ENCODE results near the gene CCDC61.

CCDC61 gene

GRCh38 chr19:46017095-46017429, 21.8 kb downstream of the CCDC61 start:
- DNase-seq (ENCODE audit: low spot score) = no peak

GRCh38 chr19:46017874-46018675, 22.8 kb downstream of the CCDC61 start:
- DNase-seq (ENCODE audit: low spot score) = no peak

GRCh38 chr19:46018729-46019251, 23.5 kb downstream of the CCDC61 start:
- DNase-seq (ENCODE audit: low spot score) = no peak

- DNase-seq (ENCODE audit: low spot score) = no peak
Observed at GRCh38 chr19:46019270-46019669, 24.0 kb downstream of the CCDC61 start.

GRCh38 chr19:46020819-46021125, 25.5 kb downstream of the CCDC61 start:
- no peak for DNase-seq (ENCODE audit: low spot score)

GRCh38 chr19:46021531-46022041, 26.3 kb downstream of the CCDC61 start:
- no peak for DNase-seq (ENCODE audit: low spot score)

- no peak for DNase-seq (ENCODE audit: low spot score)
Observed at GRCh38 chr19:46022061-46022430, 26.8 kb downstream of the CCDC61 start.

GRCh38 chr19:46022431-46023310, 27.4 kb downstream of the CCDC61 start, which contains the start of gene PGLYRP1:
Gene PGLYRP1, minus strand, starts transcription at chr19:46023053. Its CDS starts 32 bp downstream, at chr19:46023021.
- no peak for DNase-seq (ENCODE audit: low spot score)

GRCh38 chr19:46023311-46023779, 28.1 kb downstream of the CCDC61 start:
- DNase-seq (ENCODE audit: low spot score) = no peak

- DNase-seq (ENCODE audit: low spot score) = no peak
Observed at GRCh38 chr19:46025835-46026234, 30.6 kb downstream of the CCDC61 start.

- DNase-seq (ENCODE audit: low spot score) = no peak
Observed at GRCh38 chr19:46030812-46031550, 35.7 kb downstream of the CCDC61 start.

- DNase-seq (ENCODE audit: low spot score) = no peak
Observed at GRCh38 chr19:46031781-46032596, 36.7 kb downstream of the CCDC61 start.

GRCh38 chr19:46032597-46033025, 37.3 kb downstream of the CCDC61 start:
- DNase-seq (ENCODE audit: low spot score) = no peak

- no peak for DNase-seq (ENCODE audit: low spot score)
Observed at GRCh38 chr19:46033401-46033800, 38.1 kb downstream of the CCDC61 start.

GRCh38 chr19:46035546-46035945, 40.3 kb downstream of the CCDC61 start:
- DNase-seq (ENCODE audit: low spot score) = no peak

GRCh38 chr19:46035986-46036743, 40.9 kb downstream of the CCDC61 start:
- no peak for DNase-seq (ENCODE audit: low spot score)

GRCh38 chr19:46036744-46037128, 41.5 kb downstream of the CCDC61 start:
- DNase-seq (ENCODE audit: low spot score) = no peak

- no peak for DNase-seq (ENCODE audit: low spot score)
Observed at GRCh38 chr19:46040125-46040524, 44.9 kb downstream of the CCDC61 start.

GRCh38 chr19:46040952-46041500, 45.8 kb downstream of the CCDC61 start, which contains the start of gene IGFL4:
Gene IGFL4, minus strand, starts transcription at chr19:46041002. Its CDS starts 40 bp downstream, at chr19:46040962.
- no peak for DNase-seq (ENCODE audit: low spot score)

All from hematopoietic multipotent progenitor cell treated with erythropoietin and hydrocortisone succinate and interleukin-3 and kit ligand, for 17 days (in vitro differentiated cells).